OCI-LY7 (cell line): Measurements from ENCODE around the gene TYROBP. TPM values are rescaled to one million over a fixed set of nuclear protein-coding genes. Genes with fewer than 3 reads are reported as not detected.

Source experiments
- BruUV-seq: library from RNA; stranded (reverse); fragments of 400-500 nt; replicated peaks from 2 replicates; lab custom pipeline; 2021; lab: Mats Ljungman, UMichigan
- CTCF ChIA-PET: fragments of 300-600 bp; sonication (Branson Sonifier 250); formaldehyde crosslinking; loops from one replicate; lab custom pipeline; 2022; ENCODE audit warnings: antibody characterized with exemption; ENCODE audit not compliant: unreplicated experiment; lab: Charles Lee
- POLR2A ChIA-PET: fragments of 300-600 bp; sonication (Branson Sonifier 250); formaldehyde crosslinking; loops from one replicate; lab custom pipeline; 2022; ENCODE audit warnings: antibody characterized with exemption; lab: Charles Lee
- DNase-seq: peaks from one replicate; pipeline ENCODE4 v3.0.0-alpha.2; 2015; ENCODE audit warnings: low spot score
- H2AFZ ChIP-seq: fragments of 200-600 bp; sonication (generic), shearing (Covaris generic); 2 replicates; pipeline ENCODE4 v1.6.1; 2014; ENCODE audit warnings: mild to moderate bottlenecking, antibody characterized with exemption, low read length, moderate library complexity
- H3K27ac ChIP-seq: fragments of 200-600 bp; sonication (generic); 2 replicates; pipeline ENCODE4 v1.5.1; 2014; ENCODE audit warnings: mixed run types, low read depth, mild to moderate bottlenecking, moderate library complexity, low read length, inconsistent platforms; ENCODE audit not compliant: poor library complexity, severe bottlenecking
- H3K36me3 ChIP-seq: fragments of 200-600 bp; sonication (generic); 2 replicates; pipeline ENCODE4 v1.6.1; 2014; ENCODE audit warnings: mild to moderate bottlenecking, antibody characterized with exemption, low read length, moderate library complexity, mixed read lengths; ENCODE audit not compliant: insufficient read depth
- H3K4me1 ChIP-seq: fragments of 200-600 bp; sonication (generic); 2 replicates; pipeline ENCODE4 v1.5.1; 2014; ENCODE audit warnings: mild to moderate bottlenecking, low read length; ENCODE audit not compliant: insufficient read depth, poor library complexity, severe bottlenecking
- H3K4me2 ChIP-seq: fragments of 200-600 bp; sonication (generic); 2 replicates; pipeline ENCODE4 v1.6.1; 2014; ENCODE audit warnings: mild to moderate bottlenecking, low read length
- H3K4me3 ChIP-seq: fragments of 200-600 bp; sonication (generic); 2 replicates; pipeline ENCODE4 v1.5.1; 2014; ENCODE audit warnings: mild to moderate bottlenecking, low read depth, low read length; ENCODE audit not compliant: poor library complexity, severe bottlenecking
- H3K79me2 ChIP-seq: fragments of 200-600 bp; sonication (generic); 2 replicates; pipeline ENCODE4 v1.6.1; 2016; ENCODE audit warnings: low read depth, mild to moderate bottlenecking, low read length, moderate library complexity, mixed read lengths; ENCODE audit not compliant: insufficient read depth
- H3K9me2 ChIP-seq: fragments of 200-600 bp; sonication (generic); 2 replicates; pipeline ENCODE4 v1.6.1; 2016; ENCODE audit warnings: mild to moderate bottlenecking, low read length, mixed read lengths; ENCODE audit not compliant: insufficient read depth
- H3K9me3 ChIP-seq: fragments of 200-600 bp; sonication (generic); 2 replicates; pipeline ENCODE4 v1.6.1; 2014; ENCODE audit warnings: mild to moderate bottlenecking, mixed run types, low read length, mixed read lengths
- H4K20me1 ChIP-seq: fragments of 200-600 bp; sonication (generic); 2 replicates; pipeline ENCODE4 v1.6.1; 2014; ENCODE audit warnings: mild to moderate bottlenecking, antibody characterized with exemption, low read length, moderate library complexity, mixed read lengths; ENCODE audit not compliant: insufficient read depth
- EZH2phosphoT487 ChIP-seq: fragments of 200-600 bp; sonication (generic); IDR thresholded peaks from 2 replicates; pipeline ENCODE4 v1.6.1; 2018; ENCODE audit warnings: low read depth, borderline replicate concordance, mild to moderate bottlenecking, mixed run types, antibody characterized with exemption, low read length, moderate library complexity, mixed read lengths
- intact Hi-C: fragments of 100-400 bp; cut with micrococcal nuclease; formaldehyde crosslinking; loops from one replicate; pipeline ENCODE4 v1.10.0; 2022; ENCODE audit not compliant: unreplicated experiment
- total RNA-seq, 2 experiments: library from RNA; depleted of rRNA in 1 of 2; stranded (reverse); fragments of >200 nt in 1 of 2; shearing (Covaris generic) in 1 of 2; gene quantifications; 2 replicates each; pipeline ENCODE4 v1.2.3, GENCODE V29; 2014 to 2022
- TF ChIP-seq, protein P1 (sequence below): fragments of 200-600 bp; sonication (generic); conservative IDR thresholded peaks from 2 replicates; pipeline ENCODE4 v1.5.1; 2014; ENCODE audit warnings: mild to moderate bottlenecking, antibody characterized with exemption, low read length, moderate library complexity, mixed read lengths

Gene TYROBP
- total RNA-seq, 2 experiments from 2014 or later: not detected

DNA sequence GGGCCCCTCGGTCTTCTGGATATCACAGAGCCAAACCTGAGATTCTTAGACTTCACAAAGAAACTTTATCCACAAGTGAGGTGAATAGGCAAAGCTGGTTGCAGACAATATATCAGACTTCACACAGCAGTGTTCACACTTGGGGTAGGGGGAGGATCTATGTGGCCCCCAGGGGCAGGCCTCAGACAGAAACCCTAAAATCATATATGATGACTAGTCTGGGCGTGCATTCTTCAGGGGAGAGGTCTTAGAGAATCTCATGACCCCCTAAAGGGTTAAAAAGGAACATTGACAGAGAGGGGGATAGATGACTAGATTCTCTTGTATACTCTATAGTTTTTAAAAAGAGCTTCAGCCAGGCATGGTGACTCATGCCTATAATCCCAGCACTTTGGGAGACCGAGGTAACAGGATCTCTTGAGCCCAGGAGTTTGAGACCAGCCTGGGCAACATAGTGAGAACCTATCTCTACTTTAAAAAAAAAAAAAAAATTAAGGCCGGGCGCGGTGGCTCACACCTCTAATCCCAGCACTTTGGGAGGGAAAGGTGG is 2.8 kb downstream of the TYROBP start:
- Histone ChIP-seq H3K27ac (peak overlapping the region; percentile 87), H3K36me3 (no peaks in the 10 kb centered on the region), H3K4me1 (peaks cover 70% of the 10 kb centered on the region), H3K9me3 (no peaks in the 10 kb centered on the region), H3K4me2 (no peak overlapping the region), H3K79me2 (peaks cover 11% of the 10 kb centered on the region; the same call in 1 of the 2 replicates), H2AFZ (no peak overlapping the region), H3K4me3 (no peak overlapping the region), H3K9me2 (no peaks in the 10 kb centered on the region), H4K20me1 (no peaks in the 10 kb centered on the region)
- no peak for DNase-seq
- POLR2A ChIA-PET: no interaction called here
- CTCF ChIA-PET: no interaction called here
- no TSS peak for BruUV-seq
- TF ChIP-seq, protein P1, sequence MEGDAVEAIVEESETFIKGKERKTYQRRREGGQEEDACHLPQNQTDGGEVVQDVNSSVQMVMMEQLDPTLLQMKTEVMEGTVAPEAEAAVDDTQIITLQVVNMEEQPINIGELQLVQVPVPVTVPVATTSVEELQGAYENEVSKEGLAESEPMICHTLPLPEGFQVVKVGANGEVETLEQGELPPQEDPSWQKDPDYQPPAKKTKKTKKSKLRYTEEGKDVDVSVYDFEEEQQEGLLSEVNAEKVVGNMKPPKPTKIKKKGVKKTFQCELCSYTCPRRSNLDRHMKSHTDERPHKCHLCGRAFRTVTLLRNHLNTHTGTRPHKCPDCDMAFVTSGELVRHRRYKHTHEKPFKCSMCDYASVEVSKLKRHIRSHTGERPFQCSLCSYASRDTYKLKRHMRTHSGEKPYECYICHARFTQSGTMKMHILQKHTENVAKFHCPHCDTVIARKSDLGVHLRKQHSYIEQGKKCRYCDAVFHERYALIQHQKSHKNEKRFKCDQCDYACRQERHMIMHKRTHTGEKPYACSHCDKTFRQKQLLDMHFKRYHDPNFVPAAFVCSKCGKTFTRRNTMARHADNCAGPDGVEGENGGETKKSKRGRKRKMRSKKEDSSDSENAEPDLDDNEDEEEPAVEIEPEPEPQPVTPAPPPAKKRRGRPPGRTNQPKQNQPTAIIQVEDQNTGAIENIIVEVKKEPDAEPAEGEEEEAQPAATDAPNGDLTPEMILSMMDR: no peak
- TF ChIP-seq EZH2phosphoT487: no peak
- intact Hi-C loops: no loop called here

DNA sequence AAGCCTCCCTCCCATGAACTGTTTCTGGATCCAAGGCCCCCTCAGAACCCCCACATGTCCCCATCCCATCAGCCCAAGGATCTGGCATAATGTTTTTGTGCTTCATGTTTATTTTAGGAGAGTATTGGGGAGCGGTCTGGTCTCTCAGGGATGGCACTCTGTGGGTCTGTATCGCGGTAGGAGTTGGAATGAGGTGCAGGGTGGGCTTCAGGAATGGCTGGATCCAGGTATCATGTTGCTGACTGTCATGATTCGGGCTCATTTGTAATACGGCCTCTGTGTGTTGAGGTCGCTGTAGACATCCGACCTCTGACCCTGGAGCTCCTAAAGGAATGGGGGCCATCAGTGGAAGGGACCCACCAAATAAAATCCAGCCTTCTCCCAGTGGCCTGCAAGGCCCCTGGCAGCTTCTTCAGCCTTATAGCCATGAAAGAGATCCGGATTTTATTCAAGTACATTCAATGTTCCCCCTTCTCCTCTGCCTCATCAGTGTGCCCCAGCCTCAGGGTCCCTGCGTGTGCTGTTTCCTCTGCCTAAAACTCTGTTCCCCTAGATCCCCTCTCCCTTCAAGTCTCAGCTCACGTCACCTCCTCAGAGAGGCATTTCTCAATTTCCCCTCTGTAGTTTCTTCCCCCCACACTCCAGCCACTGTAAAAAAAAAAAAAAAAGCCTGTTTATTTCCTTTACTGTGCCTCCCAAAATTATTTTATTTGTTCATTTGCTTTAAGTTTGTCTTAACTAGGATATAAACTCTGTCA is 3.6 kb downstream of the TYROBP start:
- TF ChIP-seq EZH2phosphoT487: no peak
- TF ChIP-seq, protein P1: no peak
- H3K4me3 ChIP-seq: no peak overlapping the region
- peak overlapping the region; percentile 87 for H3K27ac ChIP-seq
- DNase-seq: no peak
- intact Hi-C loops: loop anchor here (5.0 kb wide), 2 partner anchors 147 to 162 kb away; partner anchors contain the start of genes HSPB6, IGFLR1 and PROSER3
- ChIA-PET CTCF (no interaction called here), POLR2A (interaction anchor here (1.0 kb wide), 1 partner anchor 9 kb away, joined by 3 read pairs; no protein-coding TSS in a partner anchor)
- H3K4me1 ChIP-seq: peaks cover 62% of the 10 kb centered on the region
- no TSS peak for BruUV-seq
- no peaks in the 10 kb centered on the region for H3K9me2 ChIP-seq
- no peaks in the 10 kb centered on the region for H3K9me3 ChIP-seq
- H4K20me1 ChIP-seq: no peaks in the 10 kb centered on the region
- H2AFZ ChIP-seq: no peak overlapping the region
- H3K79me2 ChIP-seq: peaks cover 12% of the 10 kb centered on the region; the same call in 1 of the 2 replicates
- no peaks in the 10 kb centered on the region for H3K36me3 ChIP-seq
- peak overlapping the region; percentile 99 for H3K4me2 ChIP-seq
